Measurements from ENCODE around the gene ABTB1.

GRCh38 chr3:127691489-127691888 lies 18.7 kb downstream of the ABTB1 start:
- no peak for TF ChIP-seq CTCF (IDR thresholded peaks at IDR 0.05)
- TF ChIP-seq POLR2A (IDR thresholded peaks at IDR 0.05): no peak

Data from gastroesophageal sphincter (tissue), 3 donors.